A172 (cell line): ENCODE measurements around the gene SAA2. TPM values are rescaled to one million over a fixed set of nuclear protein-coding genes. Genes with fewer than 3 reads are reported as not detected.

ENCODE experiments used
- DNase-seq: peaks from one replicate; pipeline ENCODE4 v3.0.0-alpha.2; 2015; ENCODE audit warnings: low spot score
- total RNA-seq: library from RNA; depleted of rRNA; stranded (reverse); fragments of >200 nt; shearing (Covaris generic); gene quantifications from 2 replicates; pipeline ENCODE4 v1.2.3, GENCODE V29; 2014; rRNA removed

The SAA2 gene
- total RNA-seq, 1 experiment from 2014 or later, result 4.9 TPM

DNA sequence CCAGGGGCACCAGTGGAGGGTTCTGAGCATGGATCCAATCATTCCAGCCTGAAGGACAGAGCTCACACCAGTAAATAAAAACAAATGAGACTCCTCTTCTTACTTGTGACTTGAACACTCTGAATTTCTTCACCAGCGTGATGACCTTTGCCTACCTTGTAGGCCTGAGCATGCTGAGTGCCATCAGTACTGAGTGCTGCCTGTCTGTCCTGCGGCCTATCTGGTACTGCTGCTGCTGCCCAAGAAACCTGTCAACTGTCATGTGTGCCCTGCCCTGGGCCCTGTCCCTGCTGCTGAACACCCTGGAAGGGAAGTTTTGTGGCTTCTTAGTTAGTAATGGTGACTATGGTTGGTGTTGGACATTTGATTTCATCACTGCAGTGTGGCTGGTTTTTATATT is 51.9 kb downstream of the SAA2 start:
- DNase-seq, result no peak

Other genes starting within 250 kb of the SAA2 start
- gene SERGEF, start 235.6 kb downstream of the SAA2 start, total RNA-seq, result 25.7 and 26.1 TPM in 2 replicates
- not detected in 2 replicates for gene TPH1, start 202.4 kb downstream of the SAA2 start, total RNA-seq
- gene SAAL1, start 142.6 kb downstream of the SAA2 start, total RNA-seq, result 52.9 and 56.0 TPM in 2 replicates
- not detected in 2 replicates for gene MRGPRX3, start 116.1 kb downstream of the SAA2 start, total RNA-seq
- gene MRGPRX4, start 75.8 kb downstream of the SAA2 start, total RNA-seq, result not detected in 2 replicates
- gene SAA4, start 11.9 kb downstream of the SAA2 start, total RNA-seq, result 0.43 TPM in 1 of 2 replicates, not detected in the other
- gene SAA1, start 17.6 kb upstream of the SAA2 start, total RNA-seq, result 60.9 and 71.0 TPM in 2 replicates
- 60.3 and 66.2 TPM in 2 replicates for gene HPS5, start 73.5 kb upstream of the SAA2 start, total RNA-seq
- 140 and 164 TPM in 2 replicates for gene GTF2H1, start 73.9 kb upstream of the SAA2 start, total RNA-seq
- 872 and 1,087 TPM in 2 replicates for gene LDHA, start 145.9 kb upstream of the SAA2 start, total RNA-seq
- gene LDHC, start 163.7 kb upstream of the SAA2 start, total RNA-seq, result 0.64 and 2.9 TPM in 2 replicates
- not detected in 2 replicates for gene LDHAL6A, start 207.2 kb upstream of the SAA2 start, total RNA-seq